ENCODE measurements around the gene LRRC45. TPM values are rescaled to one million over a fixed set of nuclear protein-coding genes. Genes with fewer than 3 reads are reported as not detected.

LRRC45 gene
- total RNA-seq, 4 donors from 2014 or later, result 13.1 to 25.8 (median 15.3) TPM

GRCh38 chr17:82028246-82028645 is 5.1 kb downstream of the LRRC45 start:
- H3K27ac ChIP-seq, result no peak overlapping the region
- peaks cover 0 to 35% (median 0%) of the 10 kb centered on the region in 3 donors for H3K36me3 ChIP-seq
- H3K4me3 ChIP-seq, result no peak overlapping the region
- DNase-seq (ENCODE audit: low spot score in 2 of 2), result no peak
- WGBS, 2 donors, result 95 to 98% methylated on average over 13 of the region's 13 CpGs
- H3K27me3 ChIP-seq, result peaks cover 0 to 12% of the 10 kb centered on the region in 2 donors
- H3K9me3 ChIP-seq, result no peaks in the 10 kb centered on the region
- H3K4me1 ChIP-seq, result peaks cover 0 to 49% (median 24%) of the 10 kb centered on the region in 4 donors
- TF ChIP-seq EP300 (IDR thresholded peaks at IDR 0.05), result no peak
- TF ChIP-seq CTCF (IDR thresholded peaks at IDR 0.05), result no peak
- no peak for TF ChIP-seq POLR2A (IDR thresholded peaks at IDR 0.05)

- H3K36me3 ChIP-seq, result peaks cover 0 to 35% (median 0%) of the 10 kb centered on the region in 3 donors
- H3K4me3 ChIP-seq, result no peak overlapping the region
- H3K4me1 ChIP-seq, result peaks cover 0 to 46% (median 20%) of the 10 kb centered on the region in 4 donors
- WGBS, 2 donors, result 96 to 97% methylated on average over 9 of the region's 9 CpGs
- no peak for TF ChIP-seq EP300 (IDR thresholded peaks at IDR 0.05)
- no peak for TF ChIP-seq CTCF (IDR thresholded peaks at IDR 0.05)
- no peak for TF ChIP-seq POLR2A (IDR thresholded peaks at IDR 0.05)
- DNase-seq (ENCODE audit: low spot score in 2 of 2), result no peak
- no peak overlapping the region for H3K27ac ChIP-seq
- no peaks in the 10 kb centered on the region for H3K9me3 ChIP-seq
- peaks cover 0 to 12% of the 10 kb centered on the region in 2 donors for H3K27me3 ChIP-seq
Measured at GRCh38 chr17:82028966-82029365, 5.9 kb downstream of the LRRC45 start.

GRCh38 chr17:82029391-82029790 is 6.3 kb downstream of the LRRC45 start:
- no peak overlapping the region for H3K27ac ChIP-seq
- H3K27me3 ChIP-seq, result peaks cover 0 to 12% of the 10 kb centered on the region in 2 donors
- no peaks in the 10 kb centered on the region for H3K9me3 ChIP-seq
- H3K4me1 ChIP-seq, result peaks cover 0 to 45% (median 17%) of the 10 kb centered on the region in 4 donors
- H3K4me3 ChIP-seq, result no peak overlapping the region
- 91 to 93% methylated on average over 16 of the region's 16 CpGs for WGBS, 2 donors
- TF ChIP-seq CTCF (IDR thresholded peaks at IDR 0.05) (no peak), EP300 (IDR thresholded peaks at IDR 0.05) (no peak), POLR2A (IDR thresholded peaks at IDR 0.05) (no peak)
- DNase-seq (ENCODE audit: low spot score in 2 of 2), result no peak
- peaks cover 0 to 35% (median 0%) of the 10 kb centered on the region in 3 donors for H3K36me3 ChIP-seq

GRCh38 chr17:82029990-82030469 is 6.9 kb downstream of the LRRC45 start:
- H3K4me3 ChIP-seq, result no peak overlapping the region
- 70 to 79% methylated on average over 4 to 29 of the region's 31 CpGs for WGBS, 2 donors
- H3K27me3 ChIP-seq, result peaks cover 0 to 12% of the 10 kb centered on the region in 2 donors
- no peak overlapping the region for H3K27ac ChIP-seq
- no peaks in the 10 kb centered on the region for H3K9me3 ChIP-seq
- TF ChIP-seq CTCF (IDR thresholded peaks at IDR 0.05), result no peak
- peaks cover 0 to 33% (median 0%) of the 10 kb centered on the region in 3 donors for H3K36me3 ChIP-seq
- H3K4me1 ChIP-seq, result peaks cover 0 to 38% (median 16%) of the 10 kb centered on the region in 4 donors
- no peak for DNase-seq (ENCODE audit: low spot score in 2 of 2)

- 2 to 3% methylated on average over 34 to 76 of the region's 94 CpGs for WGBS, 2 donors
- no peaks in the 10 kb centered on the region for H3K9me3 ChIP-seq
- H3K27me3 ChIP-seq, result peaks cover 0 to 12% of the 10 kb centered on the region in 2 donors
- peak; percentile 55 to 80 for DNase-seq (ENCODE audit: low spot score in 2 of 2)
- H3K36me3 ChIP-seq, result peaks cover 0 to 34% (median 0%) of the 10 kb centered on the region in 3 donors
- peaks cover 0 to 37% (median 17%) of the 10 kb centered on the region in 4 donors for H3K4me1 ChIP-seq
- peak overlapping the region; percentile 22 to 57 (median 46) for H3K4me3 ChIP-seq
- TF ChIP-seq CTCF (IDR thresholded peaks at IDR 0.05) (peak; percentile 90 to 99 (median 93)), EP300 (IDR thresholded peaks at IDR 0.05) (peak in 1 of 2 donors; percentile 59), POLR2A (IDR thresholded peaks at IDR 0.05) (no peak)
- peak overlapping the region in 2 of 4 donors; percentile 35 to 59 for H3K27ac ChIP-seq
Measured at GRCh38 chr17:82030470-82031302, 7.6 kb downstream of the LRRC45 start.
